GM12872 (cell line): ENCODE measurements around the gene EFCAB8.

ENCODE experiments used
- TF ChIP-seq, protein P1 (sequence below): IDR thresholded peaks from 3 replicates; pipeline ENCODE4 v1.5.1; 2011; ENCODE audit warnings: low read depth, mild to moderate bottlenecking, low read length, moderate library complexity; ENCODE audit not compliant: insufficient read depth

Gene EFCAB8

DNA sequence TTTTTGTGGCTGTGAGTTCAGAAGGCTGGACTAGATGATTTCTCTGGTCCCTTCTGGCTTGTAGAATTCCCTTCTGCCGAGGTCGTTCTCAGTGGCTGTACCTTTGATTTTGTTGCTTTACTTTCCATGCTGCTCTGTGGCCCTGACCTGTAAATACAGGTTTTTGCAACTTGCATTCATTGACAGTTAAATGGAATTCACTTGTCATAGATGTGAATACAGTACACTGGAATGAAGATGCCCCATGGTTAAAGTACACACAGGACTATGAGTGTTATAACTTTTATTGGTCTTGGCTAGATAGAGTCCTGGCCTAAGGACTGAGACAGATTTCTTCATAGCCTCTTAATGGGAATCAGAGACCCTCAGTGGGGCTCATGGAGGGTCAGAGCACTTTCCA is 12.9 kb upstream of the EFCAB8 start:
- TF ChIP-seq, protein P1, sequence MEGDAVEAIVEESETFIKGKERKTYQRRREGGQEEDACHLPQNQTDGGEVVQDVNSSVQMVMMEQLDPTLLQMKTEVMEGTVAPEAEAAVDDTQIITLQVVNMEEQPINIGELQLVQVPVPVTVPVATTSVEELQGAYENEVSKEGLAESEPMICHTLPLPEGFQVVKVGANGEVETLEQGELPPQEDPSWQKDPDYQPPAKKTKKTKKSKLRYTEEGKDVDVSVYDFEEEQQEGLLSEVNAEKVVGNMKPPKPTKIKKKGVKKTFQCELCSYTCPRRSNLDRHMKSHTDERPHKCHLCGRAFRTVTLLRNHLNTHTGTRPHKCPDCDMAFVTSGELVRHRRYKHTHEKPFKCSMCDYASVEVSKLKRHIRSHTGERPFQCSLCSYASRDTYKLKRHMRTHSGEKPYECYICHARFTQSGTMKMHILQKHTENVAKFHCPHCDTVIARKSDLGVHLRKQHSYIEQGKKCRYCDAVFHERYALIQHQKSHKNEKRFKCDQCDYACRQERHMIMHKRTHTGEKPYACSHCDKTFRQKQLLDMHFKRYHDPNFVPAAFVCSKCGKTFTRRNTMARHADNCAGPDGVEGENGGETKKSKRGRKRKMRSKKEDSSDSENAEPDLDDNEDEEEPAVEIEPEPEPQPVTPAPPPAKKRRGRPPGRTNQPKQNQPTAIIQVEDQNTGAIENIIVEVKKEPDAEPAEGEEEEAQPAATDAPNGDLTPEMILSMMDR = no peak

DNA sequence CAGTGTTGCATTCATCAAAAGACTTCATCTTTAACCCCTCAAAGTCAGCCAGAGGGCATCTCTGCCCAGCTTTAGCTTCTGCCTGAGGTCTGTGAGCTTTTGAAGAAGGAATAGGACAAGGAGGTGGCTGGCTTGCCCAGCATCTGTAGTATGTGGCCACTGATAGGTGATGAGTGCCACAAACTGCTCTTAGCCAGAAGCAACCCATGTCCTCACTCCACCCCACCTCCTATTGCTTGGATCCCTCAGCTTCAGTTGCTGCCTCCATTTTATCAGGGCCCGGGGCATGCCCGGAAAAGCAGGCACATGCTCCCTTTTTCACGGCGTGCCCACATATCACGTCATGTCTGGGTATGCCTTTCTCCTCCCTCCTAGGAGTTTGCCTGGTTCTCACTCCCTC is 11.9 kb upstream of the EFCAB8 start:
- TF ChIP-seq, protein P1 = no peak

DNA sequence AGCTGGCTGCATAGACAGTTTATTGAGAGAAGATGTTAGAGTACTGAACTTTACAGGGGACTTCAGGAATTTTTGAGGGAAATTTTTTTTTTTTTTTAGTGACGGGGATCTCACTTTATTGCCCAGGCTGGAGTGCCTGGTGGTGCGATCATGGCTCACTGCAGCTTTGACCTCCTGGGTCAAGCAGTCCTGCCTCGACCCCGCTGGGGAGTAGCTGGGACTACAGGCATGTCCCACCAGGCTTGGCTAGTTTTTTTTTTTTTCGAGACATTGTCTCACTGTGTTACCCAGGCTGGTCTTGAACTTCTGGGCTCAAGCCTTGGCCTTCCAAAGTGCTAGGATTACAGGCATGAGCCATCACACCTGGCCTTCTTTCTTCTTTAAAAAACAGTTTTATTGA is 10.8 kb upstream of the EFCAB8 start:
- TF ChIP-seq, protein P1 = no peak

DNA sequence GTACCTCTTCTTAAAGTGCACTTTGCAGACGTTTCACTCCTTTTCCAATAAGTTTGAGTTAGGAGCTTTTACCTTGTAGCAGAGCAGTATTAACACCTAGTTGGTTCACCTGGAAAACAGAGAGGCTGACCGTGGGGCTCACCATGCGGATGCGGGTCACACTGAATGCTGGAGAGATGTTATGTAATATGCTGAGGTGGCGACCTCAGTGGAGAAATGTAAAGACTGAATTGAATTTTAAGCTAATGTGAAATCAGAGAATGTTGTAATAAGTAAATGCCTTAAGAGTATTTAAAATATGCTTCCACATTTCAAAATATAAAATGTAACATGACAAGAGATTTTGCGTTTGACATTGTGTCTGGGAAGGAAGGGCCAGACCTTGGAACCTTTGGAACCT is 9.9 kb upstream of the EFCAB8 start:
- TF ChIP-seq, protein P1 = no peak

DNA sequence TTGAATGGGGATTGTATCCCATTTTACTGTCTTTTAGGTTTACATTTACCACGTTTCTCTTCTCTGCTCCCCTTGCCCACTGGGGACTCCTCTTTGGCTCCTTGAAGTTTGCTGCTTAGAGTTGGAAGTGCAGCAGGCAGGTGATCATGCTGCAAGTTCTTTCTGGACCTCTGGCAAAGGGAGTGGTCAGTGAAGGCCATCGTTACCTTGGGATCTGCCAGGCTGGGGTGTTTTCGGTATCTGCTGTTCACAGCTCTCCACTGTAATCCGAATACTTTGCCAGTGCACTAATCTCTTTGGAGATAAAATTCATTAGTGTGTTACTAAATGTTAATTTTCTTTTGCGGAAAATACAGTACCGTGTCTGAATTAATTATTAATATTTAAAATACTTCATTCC is 9.1 kb upstream of the EFCAB8 start:
- TF ChIP-seq, protein P1 = no peak

DNA sequence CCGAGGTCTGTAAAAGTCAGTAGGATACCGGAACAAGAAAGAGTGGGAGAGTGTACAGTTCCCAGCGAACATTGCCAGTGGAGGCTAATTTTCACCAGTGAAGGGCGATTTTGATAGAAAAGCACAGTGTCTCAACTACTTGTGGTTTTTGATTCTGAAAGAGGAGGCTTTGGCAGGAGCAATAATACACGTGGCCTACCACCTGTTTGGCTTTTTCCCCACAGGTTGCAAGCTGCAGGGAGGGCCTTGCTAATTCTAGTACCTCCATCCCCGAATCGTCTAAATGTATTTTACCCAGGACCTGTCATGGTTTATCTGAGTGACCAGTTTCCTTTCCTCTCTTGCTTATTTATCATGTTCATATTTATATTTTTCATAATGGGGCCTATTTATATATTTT is 3.3 kb upstream of the EFCAB8 start:
- TF ChIP-seq, protein P1 = no peak

DNA sequence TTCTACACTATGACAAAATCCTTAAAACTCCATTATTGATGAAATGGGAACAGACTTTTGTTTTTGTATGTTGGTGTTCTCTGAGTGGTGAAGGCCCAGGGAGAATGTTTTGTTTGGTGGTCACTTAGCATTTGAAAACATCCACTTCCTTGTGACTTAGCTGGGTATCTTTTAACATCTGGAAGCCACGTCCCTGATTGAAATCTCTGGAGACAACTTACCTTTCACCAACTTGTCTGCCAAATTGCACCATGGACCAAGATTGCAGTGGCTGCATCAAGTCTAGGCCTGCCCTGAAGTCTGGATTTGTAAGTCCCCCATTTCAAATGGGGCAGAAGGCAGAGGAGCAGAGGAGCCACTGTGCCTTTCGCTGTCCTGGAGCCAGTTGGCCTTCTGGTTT is 534 bp upstream of the EFCAB8 start:
- TF ChIP-seq, protein P1 = no peak

DNA sequence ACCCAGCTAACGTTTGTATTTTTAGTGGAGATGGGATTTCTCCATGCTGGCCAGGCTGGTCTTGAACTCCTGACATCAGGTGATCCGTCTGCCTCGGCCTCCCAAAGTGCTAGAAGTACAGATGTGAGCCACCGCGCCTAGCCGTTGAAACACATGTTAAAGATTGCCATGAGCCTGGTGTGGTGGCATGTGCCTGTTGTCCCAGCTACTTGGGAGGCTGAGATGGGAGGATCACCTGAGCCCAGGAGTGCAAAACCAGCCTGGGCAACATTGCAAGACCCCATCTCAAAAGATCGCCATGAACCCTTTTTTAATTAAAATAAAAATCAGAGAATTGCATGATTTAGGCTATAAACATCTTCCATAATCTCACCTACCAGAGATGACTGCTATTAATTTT is 2.7 kb downstream of the EFCAB8 start:
- TF ChIP-seq, protein P1 = no peak
